Amygdala (tissue), 56 donors: ENCODE measurements around the gene OTUD4.
"Not testable (repeated sequence)": the region's sequence is repeated elsewhere in the genome, so short reads cannot be mapped to it uniquely, and the experiment has no call there.

Experiments used
- DNase-seq, 56 donors: peaks; one replicate each; lab custom pipeline; 2025; lab: John Stamatoyannopoulos, UW

The OTUD4 gene, protein sequence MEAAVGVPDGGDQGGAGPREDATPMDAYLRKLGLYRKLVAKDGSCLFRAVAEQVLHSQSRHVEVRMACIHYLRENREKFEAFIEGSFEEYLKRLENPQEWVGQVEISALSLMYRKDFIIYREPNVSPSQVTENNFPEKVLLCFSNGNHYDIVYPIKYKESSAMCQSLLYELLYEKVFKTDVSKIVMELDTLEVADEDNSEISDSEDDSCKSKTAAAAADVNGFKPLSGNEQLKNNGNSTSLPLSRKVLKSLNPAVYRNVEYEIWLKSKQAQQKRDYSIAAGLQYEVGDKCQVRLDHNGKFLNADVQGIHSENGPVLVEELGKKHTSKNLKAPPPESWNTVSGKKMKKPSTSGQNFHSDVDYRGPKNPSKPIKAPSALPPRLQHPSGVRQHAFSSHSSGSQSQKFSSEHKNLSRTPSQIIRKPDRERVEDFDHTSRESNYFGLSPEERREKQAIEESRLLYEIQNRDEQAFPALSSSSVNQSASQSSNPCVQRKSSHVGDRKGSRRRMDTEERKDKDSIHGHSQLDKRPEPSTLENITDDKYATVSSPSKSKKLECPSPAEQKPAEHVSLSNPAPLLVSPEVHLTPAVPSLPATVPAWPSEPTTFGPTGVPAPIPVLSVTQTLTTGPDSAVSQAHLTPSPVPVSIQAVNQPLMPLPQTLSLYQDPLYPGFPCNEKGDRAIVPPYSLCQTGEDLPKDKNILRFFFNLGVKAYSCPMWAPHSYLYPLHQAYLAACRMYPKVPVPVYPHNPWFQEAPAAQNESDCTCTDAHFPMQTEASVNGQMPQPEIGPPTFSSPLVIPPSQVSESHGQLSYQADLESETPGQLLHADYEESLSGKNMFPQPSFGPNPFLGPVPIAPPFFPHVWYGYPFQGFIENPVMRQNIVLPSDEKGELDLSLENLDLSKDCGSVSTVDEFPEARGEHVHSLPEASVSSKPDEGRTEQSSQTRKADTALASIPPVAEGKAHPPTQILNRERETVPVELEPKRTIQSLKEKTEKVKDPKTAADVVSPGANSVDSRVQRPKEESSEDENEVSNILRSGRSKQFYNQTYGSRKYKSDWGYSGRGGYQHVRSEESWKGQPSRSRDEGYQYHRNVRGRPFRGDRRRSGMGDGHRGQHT

DNA sequence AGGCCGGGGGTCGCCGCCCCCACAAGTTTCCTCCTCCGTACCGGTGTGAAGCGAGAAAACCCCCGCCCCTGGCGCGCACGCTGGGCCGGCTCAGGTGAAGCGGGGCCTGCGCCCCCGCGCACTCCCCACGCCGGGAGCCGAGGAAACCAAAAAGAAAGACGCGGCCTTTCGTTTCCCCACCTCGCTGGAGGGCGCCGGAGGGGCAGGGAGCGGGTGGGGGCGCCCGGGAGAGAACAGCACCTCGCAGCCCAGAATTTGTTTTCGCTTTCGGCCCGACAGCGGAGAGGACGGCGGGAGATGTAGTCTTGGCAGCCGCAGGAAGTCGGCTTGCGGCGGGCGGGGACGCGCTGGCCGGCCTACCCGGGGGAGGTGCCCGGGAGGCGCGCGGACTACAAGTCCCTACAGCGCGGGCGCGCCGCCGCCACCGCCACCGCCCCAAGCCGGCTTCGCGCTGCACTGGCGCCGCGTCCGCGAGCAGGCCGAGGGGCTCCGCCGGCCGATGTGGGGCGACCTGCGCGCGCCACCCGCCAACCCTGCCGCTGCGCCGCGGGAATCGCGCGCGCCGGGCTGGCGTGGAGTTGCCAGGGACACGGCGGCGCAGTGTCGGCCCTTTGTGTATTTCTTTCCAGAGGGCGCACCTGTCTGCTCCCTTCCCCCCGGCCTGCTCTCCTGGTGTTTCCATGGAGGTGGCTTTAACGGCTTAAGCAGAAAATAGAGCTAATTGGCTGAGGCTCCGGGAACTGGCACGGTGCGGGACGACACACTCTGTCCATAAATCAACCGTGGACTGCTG lies at the start of gene OTUD4:
OTUD4 (minus strand) TSS at position 292 of the 793 bp plus-strand sequence. CDS start 616 bp downstream, outside the sequence.
- DNase-seq = peak; percentile 59 to 97 (median 90)

- not testable (repeated sequence) for DNase-seq
These were observed 42.8 kb upstream of the OTUD4 start for GRCh38 chr4:145223228-145223627.

- not testable (repeated sequence) for DNase-seq
These were observed 41.1 kb upstream of the OTUD4 start for GRCh38 chr4:145221529-145221928.

- no peak for DNase-seq
These were observed 38.7 kb upstream of the OTUD4 start for GRCh38 chr4:145219090-145219489.

DNA sequence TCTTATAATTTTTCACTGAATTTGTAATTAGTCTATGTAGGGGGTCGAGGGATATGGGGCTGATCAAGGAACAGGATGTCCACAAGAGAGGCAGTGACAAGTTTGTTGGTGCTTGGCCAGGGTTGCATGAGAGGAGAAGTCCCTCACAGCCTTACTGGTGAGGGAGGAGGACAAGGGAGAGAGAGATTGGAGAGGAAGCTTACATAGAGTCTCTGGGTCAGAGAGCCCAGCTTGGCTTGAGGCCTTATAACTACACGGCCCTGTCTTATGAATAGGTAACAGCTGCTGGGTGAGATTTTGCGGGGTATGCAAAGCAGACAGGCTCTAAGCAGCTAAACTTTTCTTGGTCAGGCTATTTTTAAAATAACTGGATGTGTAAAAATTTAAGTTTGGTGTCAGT lies 37.9 kb upstream of the OTUD4 start:
- no peak for DNase-seq

GRCh38 chr4:145217349-145217748 lies 37.0 kb upstream of the OTUD4 start:
- no peak for DNase-seq

GRCh38 chr4:145216535-145216934 lies 36.1 kb upstream of the OTUD4 start:
- DNase-seq = no peak

- no peak for DNase-seq
These were observed 32.9 kb upstream of the OTUD4 start for GRCh38 chr4:145213245-145213644.

DNA sequence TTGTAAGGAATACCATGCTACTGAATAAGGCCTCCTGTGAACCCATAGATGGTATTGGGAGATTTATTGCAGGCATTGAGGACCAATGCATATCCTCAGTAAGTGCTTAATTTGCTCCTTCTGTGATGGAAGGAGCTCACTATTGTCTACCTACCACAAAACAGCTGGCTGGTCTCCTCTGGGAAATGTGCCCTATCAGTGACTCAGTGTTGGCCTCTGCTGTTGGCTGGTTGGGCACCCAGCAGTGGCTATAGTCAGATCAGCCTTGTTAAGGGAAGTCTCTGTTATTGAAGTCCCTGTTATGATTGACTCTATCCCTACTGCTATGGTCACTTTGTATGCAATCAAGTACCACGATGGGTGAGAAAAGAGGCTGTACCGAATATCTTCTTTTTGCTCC lies 27.5 kb upstream of the OTUD4 start:
- no peak for DNase-seq

DNA sequence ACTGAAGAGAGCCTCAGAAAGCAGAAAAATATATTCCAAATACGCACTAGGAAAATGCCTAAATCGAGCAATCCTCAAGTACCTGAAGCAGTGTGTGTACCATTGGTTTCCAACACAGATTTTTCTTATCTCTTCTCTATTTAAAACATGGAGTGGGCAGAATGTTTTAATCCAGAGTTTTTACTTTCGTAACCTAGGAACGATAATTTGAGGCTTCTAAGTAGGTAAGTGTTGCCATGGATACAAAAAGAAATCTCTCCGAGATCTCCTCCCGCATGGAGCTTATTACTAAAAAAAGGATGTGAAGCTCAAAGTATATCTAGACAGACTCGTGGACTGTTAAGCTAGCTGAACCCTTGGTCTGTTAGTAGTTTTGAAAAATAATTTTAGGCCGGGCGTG lies 23.0 kb upstream of the OTUD4 start:
- peak in 2 of 56 donors; percentile 3 to 4 for DNase-seq

- no peak for DNase-seq
These were observed 20.0 kb upstream of the OTUD4 start for GRCh38 chr4:145200366-145200765.

- no peak for DNase-seq
These were observed 18.8 kb upstream of the OTUD4 start for GRCh38 chr4:145199051-145199716.

GRCh38 chr4:145196747-145197146 lies 16.4 kb upstream of the OTUD4 start:
- no peak for DNase-seq

GRCh38 chr4:145195167-145195952 lies 15.0 kb upstream of the OTUD4 start:
- no peak for DNase-seq

GRCh38 chr4:145189981-145190380 lies 9.6 kb upstream of the OTUD4 start:
- no peak for DNase-seq

- no peak for DNase-seq
These were observed 6.3 kb upstream of the OTUD4 start for GRCh38 chr4:145186729-145187128.

DNA sequence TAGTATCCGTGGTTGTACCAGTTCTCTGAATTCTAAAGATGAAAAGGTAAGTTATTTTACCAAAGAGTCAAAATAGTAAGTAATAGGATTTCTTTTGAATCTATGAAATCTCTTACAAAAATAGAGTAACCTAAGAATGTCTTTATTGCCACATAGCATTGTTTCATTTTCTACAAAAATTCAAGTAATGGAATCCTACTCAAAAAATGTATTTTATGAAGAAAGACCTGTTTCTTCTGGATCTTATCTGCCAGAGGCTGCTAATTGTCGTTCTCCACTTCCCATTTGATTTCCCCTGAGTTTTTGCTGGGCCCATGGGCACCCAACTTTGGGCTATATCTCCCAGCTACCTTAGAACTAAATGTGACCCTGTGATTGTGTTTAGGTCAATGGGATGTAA lies 3.2 kb upstream of the OTUD4 start:
- no peak for DNase-seq

GRCh38 chr4:145183023-145183422 lies 2.6 kb upstream of the OTUD4 start:
- DNase-seq = no peak

DNA sequence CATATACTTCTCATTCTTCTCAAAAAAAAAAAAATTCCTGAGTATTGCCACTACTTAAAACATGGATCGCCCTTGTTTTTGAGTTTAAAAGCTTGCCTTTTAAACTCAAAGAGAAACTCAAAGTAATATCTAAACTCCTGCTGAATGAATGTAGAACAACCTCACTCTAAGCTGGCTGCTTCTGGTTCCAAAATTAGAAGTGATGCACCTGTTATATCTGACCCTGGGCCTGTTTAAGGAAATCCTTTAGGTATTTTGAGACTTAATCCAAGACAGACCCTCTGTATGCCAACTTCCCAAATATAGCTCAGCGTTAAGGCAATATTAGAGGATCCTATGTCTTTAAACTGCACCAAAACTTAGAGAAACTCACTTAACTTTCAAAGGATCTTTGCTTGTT lies 1.8 kb upstream of the OTUD4 start:
- DNase-seq = no peak
